ENCODE results near the gene INS. TPM values are rescaled to one million over a fixed set of nuclear protein-coding genes. Genes with fewer than 3 reads are reported as not detected.

INS gene
- total and polyA plus RNA-seq, 2 of the 13 experiments (the other 11 are each of a cell fraction or from before 2014, with no cell fraction given) = not detected

- TF ChIP-seq STAT6 (CRISPR knock-in tag; IDR thresholded peaks at IDR 0.05; ENCODE audit: borderline replicate concordance) (peak; percentile 66; the same call in 1 of the 2 replicates), ZNF414 (CRISPR knock-in tag; IDR thresholded peaks at IDR 0.05) (0 out of 2 replicates have a peak, but pooled peaks have one; percentile 13), PATZ1 (CRISPR knock-in tag; IDR thresholded peaks at IDR 0.05) (peak; percentile 72), ZSCAN21 (CRISPR knock-in tag; IDR thresholded peaks at IDR 0.05; ENCODE audit: borderline replicate concordance) (peak; percentile 65; the same call in 1 of the 2 replicates), ZNF543 (CRISPR knock-in tag; IDR thresholded peaks at IDR 0.05) (0 out of 2 replicates have a peak, but pooled peaks have one; percentile 23), PHF21A (CRISPR knock-in tag; IDR thresholded peaks at IDR 0.05) (no peak), SRSF1 (optimal IDR thresholded peaks at IDR 0.05; ENCODE audit: low read depth, low read length) (peak; percentile 86), ZNF563 (CRISPR knock-in tag; IDR thresholded peaks at IDR 0.05) (0 out of 2 replicates have a peak, but pooled peaks have one; percentile 21), ARNT (IDR thresholded peaks at IDR 0.05) (no peak), RBFOX2 (IDR thresholded peaks at IDR 0.05; ENCODE audit: low read depth, low read length) (peak; percentile 75), KDM2A (CRISPR knock-in tag; IDR thresholded peaks at IDR 0.05; ENCODE audit: borderline replicate concordance, low read depth) (peak; percentile 36; the same call in 1 of the 2 replicates), FOXM1 (CRISPR knock-in tag; IDR thresholded peaks at IDR 0.05) (peak; percentile 23; the same call in 1 of the 2 replicates), LCORL (IDR thresholded peaks at IDR 0.05) (no peak), LCORL (CRISPR knock-in tag; IDR thresholded peaks at IDR 0.05) (peak; percentile 35; the same call in 1 of the 2 replicates), MLLT10 (CRISPR knock-in tag; IDR thresholded peaks at IDR 0.05) (peak; percentile 39; the same call in 1 of the 2 replicates)
- TF ChIP-seq, protein P1, sequence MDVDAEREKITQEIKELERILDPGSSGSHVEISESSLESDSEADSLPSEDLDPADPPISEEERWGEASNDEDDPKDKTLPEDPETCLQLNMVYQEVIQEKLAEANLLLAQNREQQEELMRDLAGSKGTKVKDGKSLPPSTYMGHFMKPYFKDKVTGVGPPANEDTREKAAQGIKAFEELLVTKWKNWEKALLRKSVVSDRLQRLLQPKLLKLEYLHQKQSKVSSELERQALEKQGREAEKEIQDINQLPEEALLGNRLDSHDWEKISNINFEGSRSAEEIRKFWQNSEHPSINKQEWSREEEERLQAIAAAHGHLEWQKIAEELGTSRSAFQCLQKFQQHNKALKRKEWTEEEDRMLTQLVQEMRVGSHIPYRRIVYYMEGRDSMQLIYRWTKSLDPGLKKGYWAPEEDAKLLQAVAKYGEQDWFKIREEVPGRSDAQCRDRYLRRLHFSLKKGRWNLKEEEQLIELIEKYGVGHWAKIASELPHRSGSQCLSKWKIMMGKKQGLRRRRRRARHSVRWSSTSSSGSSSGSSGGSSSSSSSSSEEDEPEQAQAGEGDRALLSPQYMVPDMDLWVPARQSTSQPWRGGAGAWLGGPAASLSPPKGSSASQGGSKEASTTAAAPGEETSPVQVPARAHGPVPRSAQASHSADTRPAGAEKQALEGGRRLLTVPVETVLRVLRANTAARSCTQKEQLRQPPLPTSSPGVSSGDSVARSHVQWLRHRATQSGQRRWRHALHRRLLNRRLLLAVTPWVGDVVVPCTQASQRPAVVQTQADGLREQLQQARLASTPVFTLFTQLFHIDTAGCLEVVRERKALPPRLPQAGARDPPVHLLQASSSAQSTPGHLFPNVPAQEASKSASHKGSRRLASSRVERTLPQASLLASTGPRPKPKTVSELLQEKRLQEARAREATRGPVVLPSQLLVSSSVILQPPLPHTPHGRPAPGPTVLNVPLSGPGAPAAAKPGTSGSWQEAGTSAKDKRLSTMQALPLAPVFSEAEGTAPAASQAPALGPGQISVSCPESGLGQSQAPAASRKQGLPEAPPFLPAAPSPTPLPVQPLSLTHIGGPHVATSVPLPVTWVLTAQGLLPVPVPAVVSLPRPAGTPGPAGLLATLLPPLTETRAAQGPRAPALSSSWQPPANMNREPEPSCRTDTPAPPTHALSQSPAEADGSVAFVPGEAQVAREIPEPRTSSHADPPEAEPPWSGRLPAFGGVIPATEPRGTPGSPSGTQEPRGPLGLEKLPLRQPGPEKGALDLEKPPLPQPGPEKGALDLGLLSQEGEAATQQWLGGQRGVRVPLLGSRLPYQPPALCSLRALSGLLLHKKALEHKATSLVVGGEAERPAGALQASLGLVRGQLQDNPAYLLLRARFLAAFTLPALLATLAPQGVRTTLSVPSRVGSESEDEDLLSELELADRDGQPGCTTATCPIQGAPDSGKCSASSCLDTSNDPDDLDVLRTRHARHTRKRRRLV (CRISPR knock-in tag; IDR thresholded peaks at IDR 0.05) = peak; percentile 22; the same call in 1 of the 2 replicates
Observed at GRCh38 chr11:2137202-2138067, 23.6 kb downstream of the INS start (continued).

Measured in HepG2 (cell line).